Activated CD4-positive, alpha-beta T cell treated with anti-CD3 and anti-CD28 coated beads, Interleukin-2, amount 50 U/mL, for 1 hour (primary cell): Measurements from ENCODE around the gene EIF1AY.
"Not testable (repeated sequence)": the region's sequence is repeated elsewhere in the genome, so short reads cannot be mapped to it uniquely, and the experiment has no call there.

ENCODE experiments used
- DNase-seq: peaks from one replicate; pipeline ENCODE4 v3.0.0-alpha.2; 2020

Gene EIF1AY

GRCh38 chrY:20575531-20576121 is at the start of gene EIF1AY:
TSS of gene EIF1AY (plus strand) at chrY:20575776. CDS start at chrY:20575872, 96 bp downstream.
- peak; percentile 85 for DNase-seq

- DNase-seq = no peak
Observed at GRCh38 chrY:20528435-20528834, 47.1 kb upstream of the EIF1AY start.

GRCh38 chrY:20538186-20538585 is 37.4 kb upstream of the EIF1AY start:
- DNase-seq = no peak

- DNase-seq = no peak
Observed at GRCh38 chrY:20538933-20539332, 36.6 kb upstream of the EIF1AY start.

DNA sequence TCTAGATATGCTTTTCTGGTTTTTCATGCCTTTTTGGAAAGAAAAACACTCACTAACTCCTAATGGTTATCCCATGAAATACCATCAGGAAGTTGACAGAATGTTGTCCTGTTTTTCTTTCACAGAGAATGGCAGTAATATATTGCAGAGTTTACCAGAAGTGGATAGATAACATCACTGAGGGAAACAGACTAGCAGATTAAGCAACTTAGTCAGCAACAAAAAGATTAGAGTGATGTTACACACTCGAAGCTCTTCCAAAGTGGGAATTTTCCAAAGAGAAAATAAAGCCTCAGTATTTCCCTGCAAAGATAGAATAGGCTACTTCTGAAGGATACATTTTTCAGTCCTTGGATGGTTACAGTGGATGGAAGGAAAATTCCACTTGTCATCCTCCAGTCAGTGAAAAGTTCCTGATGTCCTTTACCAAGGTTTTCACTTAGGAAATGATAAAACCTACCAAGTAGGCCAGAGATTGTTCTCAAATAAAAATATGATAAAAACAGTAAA is 31.1 kb upstream of the EIF1AY start:
- DNase-seq = no peak

GRCh38 chrY:20546071-20546470 is 29.5 kb upstream of the EIF1AY start:
- DNase-seq = no peak

DNA sequence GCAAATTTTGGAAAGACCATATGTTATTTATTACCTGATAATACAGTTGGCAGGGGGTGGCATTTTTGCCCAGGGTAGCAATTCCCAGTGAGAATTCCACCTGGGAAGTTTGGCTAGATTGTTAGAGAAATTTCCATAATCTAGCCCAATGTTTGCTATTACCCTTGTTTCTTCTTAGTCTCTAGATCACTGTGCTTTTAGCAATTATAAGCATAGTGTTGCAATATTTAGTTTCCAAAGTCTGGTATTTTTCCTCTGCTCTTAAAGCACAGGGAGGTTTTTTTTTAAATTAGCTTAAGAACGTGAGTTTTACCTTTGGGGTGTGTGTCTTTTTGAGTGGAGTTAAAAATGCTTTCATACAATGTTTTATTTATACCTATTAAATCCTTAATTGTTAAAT is 26.3 kb upstream of the EIF1AY start:
- DNase-seq = no peak

DNA sequence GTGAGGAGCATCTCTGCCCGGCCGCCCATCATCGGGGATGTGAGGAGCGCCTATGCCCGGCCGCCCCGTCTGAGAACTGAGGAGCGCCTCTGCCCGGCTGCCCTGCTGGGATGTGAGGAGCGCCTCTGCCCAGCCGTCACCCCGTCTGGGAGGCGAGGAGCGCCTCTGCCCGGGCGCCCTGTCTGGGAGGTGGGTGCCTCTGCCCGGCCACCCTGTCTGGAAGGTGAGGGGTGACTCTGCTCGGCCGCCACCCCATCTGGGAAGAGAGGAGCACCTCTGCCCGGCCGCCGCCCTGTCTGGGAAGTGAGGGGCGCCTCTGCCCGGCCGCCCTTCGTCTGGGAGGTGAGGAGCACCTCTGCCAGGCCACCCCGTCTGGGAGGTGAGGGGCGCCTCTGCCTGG is 23.7 kb upstream of the EIF1AY start:
- DNase-seq = no peak

DNA sequence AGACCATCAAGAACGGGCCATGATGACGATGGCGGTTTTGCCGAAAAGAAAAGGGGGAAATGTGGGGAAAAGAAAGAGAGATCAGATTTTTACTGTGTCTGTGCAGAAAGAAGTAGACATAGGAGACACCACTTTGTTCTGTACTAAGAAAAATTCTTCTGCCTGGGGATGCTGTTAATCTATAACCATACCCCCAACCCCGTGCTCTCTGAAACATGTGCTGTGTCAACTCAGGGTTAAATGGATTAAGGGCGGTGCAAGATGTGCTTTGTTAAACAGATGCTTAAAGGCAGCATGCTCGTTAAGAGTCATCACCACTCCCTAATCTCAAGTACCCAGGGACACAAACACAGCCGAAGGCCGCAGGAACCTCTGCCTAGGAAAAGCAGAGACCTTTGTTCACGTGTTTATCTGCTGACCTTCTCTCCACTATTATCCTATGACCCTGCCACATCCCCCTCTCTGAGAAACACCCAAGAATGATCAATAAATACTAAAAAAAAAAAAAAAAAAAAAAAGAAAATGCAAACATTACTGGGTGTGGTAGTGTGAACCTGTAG is 22.7 kb upstream of the EIF1AY start:
- DNase-seq = not testable (repeated sequence)

GRCh38 chrY:20555820-20556219 is 19.8 kb upstream of the EIF1AY start:
- DNase-seq = no peak

DNA sequence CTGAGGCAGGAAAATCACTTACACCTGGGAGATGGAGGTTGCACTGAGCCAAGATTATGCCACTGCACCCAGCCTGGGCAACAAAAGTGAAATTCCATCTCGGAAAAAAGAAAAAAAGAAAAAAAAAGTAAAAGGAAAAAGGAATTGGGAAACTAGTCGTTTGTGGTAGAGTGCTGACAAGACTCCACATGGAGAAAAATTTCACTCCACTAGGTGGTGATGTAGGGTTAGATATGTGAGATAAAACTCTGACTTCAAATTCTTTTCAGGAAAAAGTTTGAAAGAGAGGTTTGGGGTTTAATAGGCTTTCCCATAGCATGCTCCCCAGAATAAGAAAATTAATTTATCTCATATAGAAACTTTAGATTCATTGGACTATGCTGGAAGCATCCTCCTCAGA is 16.9 kb upstream of the EIF1AY start:
- DNase-seq = no peak

DNA sequence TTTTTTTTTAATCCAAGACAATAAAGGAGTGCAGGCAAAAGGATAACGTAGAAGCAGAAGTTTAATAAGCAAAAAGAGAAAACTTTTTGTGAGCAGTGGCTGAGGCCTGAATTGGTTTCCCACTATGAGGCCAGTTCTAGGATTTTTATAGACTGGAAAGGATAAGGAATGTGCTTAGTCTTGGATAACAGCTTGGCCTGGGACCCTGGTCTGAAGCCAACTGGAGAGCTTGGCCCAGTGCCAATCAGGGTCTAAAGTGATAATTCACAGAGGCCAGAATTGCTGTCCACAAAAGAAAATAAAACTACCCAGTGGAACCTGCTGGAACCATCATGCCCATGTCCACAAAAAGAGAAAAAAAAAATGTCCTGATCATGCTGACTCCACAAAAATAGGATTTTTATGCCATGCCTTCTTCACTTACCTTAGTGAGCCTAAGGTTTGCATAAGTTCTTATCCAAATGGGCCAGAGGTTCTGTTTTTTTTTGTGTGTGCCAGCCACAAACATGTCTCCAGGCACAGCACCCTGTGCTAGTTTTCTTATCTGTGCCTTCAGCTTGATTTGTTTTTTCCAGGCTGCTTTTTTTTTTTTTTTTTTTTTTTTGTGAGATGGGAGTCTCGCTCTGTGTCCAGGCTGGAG is 15.6 kb upstream of the EIF1AY start:
- DNase-seq = no peak

DNA sequence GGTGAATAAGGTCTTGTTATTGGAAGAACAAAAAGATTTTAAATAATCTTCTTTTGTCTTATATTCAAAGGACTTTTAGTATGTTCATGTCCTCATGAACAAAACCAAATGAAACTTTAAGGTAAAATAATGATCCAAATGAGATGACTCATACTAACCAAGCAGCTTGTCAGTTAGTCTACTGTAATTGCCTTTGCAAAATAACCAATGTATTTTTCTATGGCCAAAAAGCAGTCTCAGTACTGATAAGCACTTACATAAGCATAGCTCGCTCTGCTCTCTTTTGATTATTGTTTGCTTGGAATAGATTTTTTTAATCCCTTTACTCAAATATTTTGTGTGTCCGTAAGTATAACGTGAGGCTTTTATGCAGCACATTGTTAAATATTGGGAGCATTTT is 4.3 kb upstream of the EIF1AY start:
- no peak for DNase-seq

- DNase-seq = no peak
Observed at GRCh38 chrY:20576506-20576905, 930 bp downstream of the EIF1AY start.

DNA sequence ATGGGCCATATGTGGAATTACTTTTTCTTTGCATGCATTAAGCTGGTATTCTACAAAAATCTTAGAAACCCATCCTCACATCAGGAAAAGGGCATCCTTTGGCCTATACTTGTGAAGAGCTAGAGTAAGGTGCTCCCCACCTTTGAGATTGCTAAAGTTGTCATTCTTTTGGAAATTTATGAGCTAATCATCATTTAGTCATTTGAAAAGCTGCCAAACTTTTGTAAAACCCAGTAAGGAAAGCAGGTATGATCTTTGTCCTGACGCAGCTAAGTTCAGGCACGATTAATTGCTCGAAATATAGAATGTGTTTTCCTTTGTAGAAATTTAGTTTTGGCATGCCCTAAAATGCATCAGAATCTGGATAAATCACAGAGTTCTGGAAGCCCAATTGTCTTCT is 2.6 kb downstream of the EIF1AY start:
- no peak for DNase-seq

- DNase-seq = no peak
Observed at GRCh38 chrY:20581687-20582086, 6.1 kb downstream of the EIF1AY start.

- no peak for DNase-seq
Observed at GRCh38 chrY:20586161-20586560, 10.6 kb downstream of the EIF1AY start.
